ENCODE results near the gene SRPK2.

DNA sequence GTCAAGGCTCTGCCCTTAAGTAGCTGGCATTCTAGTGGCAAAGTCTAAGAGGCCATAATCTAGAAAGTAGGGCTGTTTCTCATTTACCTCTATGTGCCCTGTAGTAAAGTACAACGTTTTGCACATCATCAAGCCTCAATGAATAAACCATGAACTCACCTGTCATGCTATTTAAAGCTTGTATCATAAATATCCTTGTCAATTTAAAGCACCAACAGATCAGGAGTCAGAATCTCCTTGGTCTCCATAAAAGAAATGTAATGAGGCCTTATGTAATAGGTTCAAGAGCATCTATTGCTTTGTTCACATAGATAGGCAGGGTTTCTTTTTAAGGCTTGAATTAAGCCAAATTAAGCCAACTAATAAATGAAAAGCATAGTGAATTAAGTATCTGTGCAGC is 192.8 kb downstream of the SRPK2 start:
- no peak for TF ChIP-seq ASH2L (IDR thresholded peaks at IDR 0.05; ENCODE audit: low read length)
- TF ChIP-seq, protein P1, sequence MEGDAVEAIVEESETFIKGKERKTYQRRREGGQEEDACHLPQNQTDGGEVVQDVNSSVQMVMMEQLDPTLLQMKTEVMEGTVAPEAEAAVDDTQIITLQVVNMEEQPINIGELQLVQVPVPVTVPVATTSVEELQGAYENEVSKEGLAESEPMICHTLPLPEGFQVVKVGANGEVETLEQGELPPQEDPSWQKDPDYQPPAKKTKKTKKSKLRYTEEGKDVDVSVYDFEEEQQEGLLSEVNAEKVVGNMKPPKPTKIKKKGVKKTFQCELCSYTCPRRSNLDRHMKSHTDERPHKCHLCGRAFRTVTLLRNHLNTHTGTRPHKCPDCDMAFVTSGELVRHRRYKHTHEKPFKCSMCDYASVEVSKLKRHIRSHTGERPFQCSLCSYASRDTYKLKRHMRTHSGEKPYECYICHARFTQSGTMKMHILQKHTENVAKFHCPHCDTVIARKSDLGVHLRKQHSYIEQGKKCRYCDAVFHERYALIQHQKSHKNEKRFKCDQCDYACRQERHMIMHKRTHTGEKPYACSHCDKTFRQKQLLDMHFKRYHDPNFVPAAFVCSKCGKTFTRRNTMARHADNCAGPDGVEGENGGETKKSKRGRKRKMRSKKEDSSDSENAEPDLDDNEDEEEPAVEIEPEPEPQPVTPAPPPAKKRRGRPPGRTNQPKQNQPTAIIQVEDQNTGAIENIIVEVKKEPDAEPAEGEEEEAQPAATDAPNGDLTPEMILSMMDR (IDR thresholded peaks at IDR 0.05; ENCODE audit: control extremely low read depth in 1 of 3, insufficient read depth in 1 of 3, low read depth in 1 of 3, low read length in 3 of 3): no peak
- TF ChIP-seq RAD21 (IDR thresholded peaks at IDR 0.05 in 1 of 2, conservative IDR thresholded peaks at IDR 0.05 in 1 of 2; ENCODE audit: low read depth in 2 of 2, low read length in 2 of 2): no peak
- no peak for TF ChIP-seq POLR2A (IDR thresholded peaks at IDR 0.05; ENCODE audit: control extremely low read depth in 1 of 2, low read depth in 2 of 2, low read length in 2 of 2)
- no peak for TF ChIP-seq CHD7 (IDR thresholded peaks at IDR 0.05; ENCODE audit: insufficient replicate concordance, low read length)
- TF ChIP-seq TAF1 (IDR thresholded peaks at IDR 0.05; ENCODE audit: low read depth, low read length): no peak
- TF ChIP-seq CEBPB (IDR thresholded peaks at IDR 0.05; ENCODE audit: low read depth, low read length): no peak
- TF ChIP-seq POLR2AphosphoS5 (IDR thresholded peaks at IDR 0.05; ENCODE audit: low read depth, low read length): no peak
- TF ChIP-seq BACH1 (IDR thresholded peaks at IDR 0.05; ENCODE audit: low read length): no peak
- TF ChIP-seq FOSL1 (IDR thresholded peaks at IDR 0.05; ENCODE audit: insufficient read depth, low read depth, low read length): no peak
- TF ChIP-seq EZH2 (IDR thresholded peaks at IDR 0.05; ENCODE audit: low read depth, low read length, severe bottlenecking): no peak
- TF ChIP-seq CBX5 (IDR thresholded peaks at IDR 0.05; ENCODE audit: low read depth, low read length): no peak
- TF ChIP-seq NRF1 (IDR thresholded peaks at IDR 0.05; ENCODE audit: low read depth, low read length): no peak
- no peak for TF ChIP-seq JUND (IDR thresholded peaks at IDR 0.05; ENCODE audit: low read length)
